ENCODE results near the gene GABRE. TPM values are rescaled to one million over a fixed set of nuclear protein-coding genes. Genes with fewer than 3 reads are reported as not detected.

Gene GABRE
- polyA plus RNA-seq, 1 donor from 2014 or later: 0.10 TPM

DNA sequence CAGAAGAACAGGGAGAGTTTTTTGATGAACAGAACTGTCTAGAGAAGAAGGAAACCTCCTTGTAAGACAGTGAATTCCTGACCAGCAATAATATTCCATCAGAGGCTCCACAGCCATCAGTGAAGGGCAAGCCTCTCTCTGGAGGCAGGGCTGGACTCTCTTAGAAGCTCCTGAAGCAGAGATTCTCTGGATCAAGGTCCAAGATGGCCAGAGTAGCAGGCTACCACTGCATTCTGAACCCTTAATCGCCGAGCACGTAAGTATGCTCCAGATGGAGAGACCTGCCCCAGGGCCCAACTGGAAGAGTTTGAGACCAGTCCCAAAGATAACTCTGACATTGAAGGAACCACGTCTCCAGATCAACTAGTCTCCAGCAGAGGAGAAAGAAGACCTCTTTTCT, 16.4 kb downstream of the GABRE start:
- Histone ChIP-seq H3K9ac (ENCODE audit: low read length) (no peak overlapping the region), H3K27ac (ENCODE audit: low read length) (no peak overlapping the region), H2AFZ (ENCODE audit: low read depth, low read length) (no peak overlapping the region), H4K20me1 (ENCODE audit: insufficient read depth) (no peaks in the 10 kb centered on the region), H3K9me2 (ENCODE audit: insufficient read depth, low read length) (no peaks in the 10 kb centered on the region), H3K4me2 (ENCODE audit: low read length) (no peak overlapping the region), H3K79me2 (replicated peaks; ENCODE audit: insufficient read depth, low read length) (no peaks in the 10 kb centered on the region), H3F3A (ENCODE audit: insufficient read depth, low read length, poor library complexity, severe bottlenecking) (no peaks in the 10 kb centered on the region), H3K27me3 (ENCODE audit: insufficient read depth, low read depth, low read length) (no peaks in the 10 kb centered on the region), H3K9me3 (ENCODE audit: low read length) (no peaks in the 10 kb centered on the region), H3K36me3 (ENCODE audit: insufficient read depth, low read length) (no peaks in the 10 kb centered on the region), H3K4me3 (ENCODE audit: low read length) (no peak overlapping the region)
- TF ChIP-seq TAF1 (IDR thresholded peaks at IDR 0.05; ENCODE audit: low read depth) (no peak), EZH2 (IDR thresholded peaks at IDR 0.05; ENCODE audit: borderline replicate concordance, insufficient read depth, low read length, poor library complexity, severe bottlenecking) (no peak), MXI1 (conservative IDR thresholded peaks at IDR 0.05; ENCODE audit: poor library complexity, severe bottlenecking) (no peak), RAD21 (conservative IDR thresholded peaks at IDR 0.05) (no peak), SMC3 (conservative IDR thresholded peaks at IDR 0.05; ENCODE audit: poor library complexity) (no peak), POLR2AphosphoS5 (IDR thresholded peaks at IDR 0.05) (no peak), EP300 (conservative IDR thresholded peaks at IDR 0.05; ENCODE audit: poor library complexity, severe bottlenecking) (no peak)
- TF ChIP-seq, protein P1, sequence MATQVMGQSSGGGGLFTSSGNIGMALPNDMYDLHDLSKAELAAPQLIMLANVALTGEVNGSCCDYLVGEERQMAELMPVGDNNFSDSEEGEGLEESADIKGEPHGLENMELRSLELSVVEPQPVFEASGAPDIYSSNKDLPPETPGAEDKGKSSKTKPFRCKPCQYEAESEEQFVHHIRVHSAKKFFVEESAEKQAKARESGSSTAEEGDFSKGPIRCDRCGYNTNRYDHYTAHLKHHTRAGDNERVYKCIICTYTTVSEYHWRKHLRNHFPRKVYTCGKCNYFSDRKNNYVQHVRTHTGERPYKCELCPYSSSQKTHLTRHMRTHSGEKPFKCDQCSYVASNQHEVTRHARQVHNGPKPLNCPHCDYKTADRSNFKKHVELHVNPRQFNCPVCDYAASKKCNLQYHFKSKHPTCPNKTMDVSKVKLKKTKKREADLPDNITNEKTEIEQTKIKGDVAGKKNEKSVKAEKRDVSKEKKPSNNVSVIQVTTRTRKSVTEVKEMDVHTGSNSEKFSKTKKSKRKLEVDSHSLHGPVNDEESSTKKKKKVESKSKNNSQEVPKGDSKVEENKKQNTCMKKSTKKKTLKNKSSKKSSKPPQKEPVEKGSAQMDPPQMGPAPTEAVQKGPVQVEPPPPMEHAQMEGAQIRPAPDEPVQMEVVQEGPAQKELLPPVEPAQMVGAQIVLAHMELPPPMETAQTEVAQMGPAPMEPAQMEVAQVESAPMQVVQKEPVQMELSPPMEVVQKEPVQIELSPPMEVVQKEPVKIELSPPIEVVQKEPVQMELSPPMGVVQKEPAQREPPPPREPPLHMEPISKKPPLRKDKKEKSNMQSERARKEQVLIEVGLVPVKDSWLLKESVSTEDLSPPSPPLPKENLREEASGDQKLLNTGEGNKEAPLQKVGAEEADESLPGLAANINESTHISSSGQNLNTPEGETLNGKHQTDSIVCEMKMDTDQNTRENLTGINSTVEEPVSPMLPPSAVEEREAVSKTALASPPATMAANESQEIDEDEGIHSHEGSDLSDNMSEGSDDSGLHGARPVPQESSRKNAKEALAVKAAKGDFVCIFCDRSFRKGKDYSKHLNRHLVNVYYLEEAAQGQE (IDR thresholded peaks at IDR 0.05; ENCODE audit: borderline replicate concordance): no peak
- TF ChIP-seq, protein P2, sequence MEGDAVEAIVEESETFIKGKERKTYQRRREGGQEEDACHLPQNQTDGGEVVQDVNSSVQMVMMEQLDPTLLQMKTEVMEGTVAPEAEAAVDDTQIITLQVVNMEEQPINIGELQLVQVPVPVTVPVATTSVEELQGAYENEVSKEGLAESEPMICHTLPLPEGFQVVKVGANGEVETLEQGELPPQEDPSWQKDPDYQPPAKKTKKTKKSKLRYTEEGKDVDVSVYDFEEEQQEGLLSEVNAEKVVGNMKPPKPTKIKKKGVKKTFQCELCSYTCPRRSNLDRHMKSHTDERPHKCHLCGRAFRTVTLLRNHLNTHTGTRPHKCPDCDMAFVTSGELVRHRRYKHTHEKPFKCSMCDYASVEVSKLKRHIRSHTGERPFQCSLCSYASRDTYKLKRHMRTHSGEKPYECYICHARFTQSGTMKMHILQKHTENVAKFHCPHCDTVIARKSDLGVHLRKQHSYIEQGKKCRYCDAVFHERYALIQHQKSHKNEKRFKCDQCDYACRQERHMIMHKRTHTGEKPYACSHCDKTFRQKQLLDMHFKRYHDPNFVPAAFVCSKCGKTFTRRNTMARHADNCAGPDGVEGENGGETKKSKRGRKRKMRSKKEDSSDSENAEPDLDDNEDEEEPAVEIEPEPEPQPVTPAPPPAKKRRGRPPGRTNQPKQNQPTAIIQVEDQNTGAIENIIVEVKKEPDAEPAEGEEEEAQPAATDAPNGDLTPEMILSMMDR (IDR thresholded peaks at IDR 0.05; ENCODE audit: poor library complexity, severe bottlenecking): no peak

DNA sequence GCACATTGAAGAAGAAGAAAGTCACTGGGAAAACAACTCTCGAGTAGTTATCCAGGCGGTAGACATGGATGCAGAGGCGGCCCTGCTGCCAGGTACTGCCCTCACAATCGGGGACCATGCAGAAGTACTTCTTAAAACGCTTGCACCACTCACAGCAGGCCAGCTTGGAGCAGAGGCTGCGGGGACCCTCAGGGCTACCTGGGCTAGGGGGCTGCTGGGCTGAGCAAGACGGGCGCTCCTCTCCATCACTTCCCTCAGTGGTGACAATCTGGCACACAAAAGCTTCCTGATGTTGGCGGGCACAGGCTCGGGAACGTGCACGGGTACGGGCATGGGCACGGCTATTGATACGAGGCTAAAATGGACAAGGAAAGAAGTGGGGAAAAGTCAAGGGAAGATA, 19.7 kb downstream of the GABRE start:
- Histone ChIP-seq H3K4me3 (ENCODE audit: low read length) (no peak overlapping the region), H3K79me2 (replicated peaks; ENCODE audit: insufficient read depth, low read length) (no peaks in the 10 kb centered on the region), H2AFZ (ENCODE audit: low read depth, low read length) (no peak overlapping the region), H3K27me3 (ENCODE audit: insufficient read depth, low read depth, low read length) (no peaks in the 10 kb centered on the region), H3K9me2 (ENCODE audit: insufficient read depth, low read length) (no peaks in the 10 kb centered on the region), H4K20me1 (ENCODE audit: insufficient read depth) (no peaks in the 10 kb centered on the region), H3F3A (ENCODE audit: insufficient read depth, low read length, poor library complexity, severe bottlenecking) (no peaks in the 10 kb centered on the region), H3K27ac (ENCODE audit: low read length) (no peak overlapping the region), H3K9me3 (ENCODE audit: low read length) (no peaks in the 10 kb centered on the region), H3K9ac (ENCODE audit: low read length) (no peak overlapping the region), H3K4me2 (ENCODE audit: low read length) (no peak overlapping the region), H3K36me3 (ENCODE audit: insufficient read depth, low read length) (no peaks in the 10 kb centered on the region)
- TF ChIP-seq MXI1 (conservative IDR thresholded peaks at IDR 0.05; ENCODE audit: poor library complexity, severe bottlenecking) (no peak), SMC3 (conservative IDR thresholded peaks at IDR 0.05; ENCODE audit: poor library complexity) (no peak), POLR2AphosphoS5 (IDR thresholded peaks at IDR 0.05) (no peak), EP300 (conservative IDR thresholded peaks at IDR 0.05; ENCODE audit: poor library complexity, severe bottlenecking) (no peak), TAF1 (IDR thresholded peaks at IDR 0.05; ENCODE audit: low read depth) (no peak), EZH2 (IDR thresholded peaks at IDR 0.05; ENCODE audit: borderline replicate concordance, insufficient read depth, low read length, poor library complexity, severe bottlenecking) (no peak), RAD21 (conservative IDR thresholded peaks at IDR 0.05) (no peak)
- TF ChIP-seq, protein P2 (IDR thresholded peaks at IDR 0.05; ENCODE audit: poor library complexity, severe bottlenecking): no peak
- TF ChIP-seq, protein P1 (IDR thresholded peaks at IDR 0.05; ENCODE audit: borderline replicate concordance): no peak

Data from neural cell (in vitro differentiated cells).